ENCODE data around the gene XYLT1.

Gene XYLT1

GRCh38 chr16:17229766-17230165 lies 241.0 kb downstream of the XYLT1 start:
- no peak for DNase-seq (ENCODE audit: low read depth in 2 of 2)

DNA sequence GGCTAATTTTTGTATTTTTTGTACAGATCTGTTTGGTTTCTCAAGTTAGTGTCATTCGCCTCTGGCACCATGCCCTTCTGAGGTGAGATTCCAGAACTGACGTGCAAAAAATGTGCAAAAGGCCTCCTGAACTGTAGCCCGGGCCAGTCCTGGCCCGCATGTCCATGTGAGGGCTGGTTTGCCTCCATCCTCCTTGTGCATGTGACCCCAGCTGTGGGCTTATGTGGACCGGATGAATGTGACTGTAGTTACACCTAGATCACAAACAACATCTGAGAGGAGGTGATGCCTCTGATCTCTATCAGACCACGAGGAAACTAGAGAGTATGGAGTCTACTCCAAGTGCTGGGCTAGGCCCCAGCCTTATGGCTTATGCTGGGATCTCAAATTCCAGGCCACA lies 241.6 kb downstream of the XYLT1 start:
- no peak for DNase-seq (ENCODE audit: low read depth in 2 of 2)

DNA sequence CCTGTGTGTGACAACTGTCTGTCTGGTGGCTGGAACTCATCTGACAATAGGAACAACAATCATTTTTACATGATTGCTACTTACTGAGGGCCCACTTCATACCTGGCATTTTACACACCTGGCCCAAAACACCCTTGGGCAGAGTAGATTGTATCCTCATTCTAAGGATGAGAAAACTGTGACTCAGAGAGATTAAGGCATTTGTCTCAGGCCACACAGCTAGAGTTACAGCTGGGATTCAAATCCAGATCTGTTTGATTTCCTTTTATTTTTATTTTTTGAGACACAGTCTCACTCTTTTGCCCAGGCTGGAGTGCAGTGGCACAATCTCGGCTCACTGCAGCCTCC lies 242.1 kb downstream of the XYLT1 start:
- DNase-seq (ENCODE audit: low read depth in 2 of 2) = no peak

- DNase-seq (ENCODE audit: low read depth in 2 of 2) = no peak
These were observed 242.6 kb downstream of the XYLT1 start for GRCh38 chr16:17228048-17228707.

DNA sequence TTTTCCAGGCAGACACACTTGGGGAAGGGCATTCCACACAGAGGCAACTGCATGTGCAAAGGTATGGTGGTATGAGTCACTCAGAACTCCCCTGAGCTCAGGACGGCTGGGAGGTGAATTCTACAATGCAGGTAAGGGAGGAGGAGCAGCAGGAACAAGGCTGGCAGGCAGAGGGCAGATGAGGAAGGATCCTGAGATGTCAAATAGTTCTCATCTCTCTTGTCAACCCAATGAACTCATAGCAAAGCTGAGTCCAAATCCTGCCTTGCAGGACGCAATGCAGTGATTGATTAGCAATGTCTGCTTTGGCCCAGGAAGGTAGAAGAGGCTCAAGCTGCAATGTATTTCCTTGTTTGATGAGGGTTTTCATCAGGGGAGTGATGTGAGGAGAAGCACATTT lies 243.5 kb downstream of the XYLT1 start:
- DNase-seq (ENCODE audit: low read depth in 2 of 2) = no peak

DNA sequence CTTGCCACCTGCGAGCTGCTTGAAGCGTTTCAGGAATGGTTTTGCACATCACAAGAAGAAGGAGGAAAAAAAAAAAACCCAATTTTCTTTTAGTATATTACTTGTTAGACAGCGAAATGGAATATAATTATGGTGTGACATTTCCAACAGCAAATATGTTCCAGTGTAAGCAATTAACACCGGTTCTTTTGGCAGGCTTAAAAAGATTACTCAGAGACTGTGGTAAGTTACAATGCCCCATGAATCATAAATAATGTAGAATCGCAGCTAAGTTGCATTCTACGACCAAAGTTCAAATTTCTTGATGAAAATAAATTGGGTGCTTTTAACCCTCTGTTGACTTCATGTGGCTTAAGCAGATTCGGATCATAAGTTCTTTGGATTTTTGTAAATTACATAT lies 245.2 kb downstream of the XYLT1 start:
- no peak for DNase-seq (ENCODE audit: low read depth in 2 of 2)

GRCh38 chr16:17224879-17225281 lies 245.9 kb downstream of the XYLT1 start:
- DNase-seq (ENCODE audit: low read depth in 2 of 2) = no peak

DNA sequence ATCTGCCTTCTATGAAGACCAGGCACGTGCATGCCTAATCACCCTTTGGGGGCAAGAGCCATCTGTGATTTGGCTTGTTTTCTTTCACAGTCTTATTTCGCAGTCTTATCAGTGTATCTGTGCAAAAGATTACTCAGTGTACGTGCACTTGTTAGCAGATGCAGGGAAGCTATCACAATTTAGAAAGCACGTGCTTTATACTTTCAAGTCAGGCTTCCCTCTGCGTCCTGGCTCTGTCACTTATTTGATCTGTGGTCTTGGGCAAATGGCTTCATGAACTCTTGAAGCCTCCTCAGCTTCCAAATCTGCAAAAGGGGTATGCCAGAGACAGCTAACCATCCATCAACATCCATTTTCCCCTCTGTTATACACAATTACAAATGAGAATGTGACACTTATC lies 246.4 kb downstream of the XYLT1 start:
- no peak for DNase-seq (ENCODE audit: low read depth in 2 of 2)

- no peak for DNase-seq (ENCODE audit: low read depth in 2 of 2)
These were observed 247.2 kb downstream of the XYLT1 start for GRCh38 chr16:17223576-17223975.

DNA sequence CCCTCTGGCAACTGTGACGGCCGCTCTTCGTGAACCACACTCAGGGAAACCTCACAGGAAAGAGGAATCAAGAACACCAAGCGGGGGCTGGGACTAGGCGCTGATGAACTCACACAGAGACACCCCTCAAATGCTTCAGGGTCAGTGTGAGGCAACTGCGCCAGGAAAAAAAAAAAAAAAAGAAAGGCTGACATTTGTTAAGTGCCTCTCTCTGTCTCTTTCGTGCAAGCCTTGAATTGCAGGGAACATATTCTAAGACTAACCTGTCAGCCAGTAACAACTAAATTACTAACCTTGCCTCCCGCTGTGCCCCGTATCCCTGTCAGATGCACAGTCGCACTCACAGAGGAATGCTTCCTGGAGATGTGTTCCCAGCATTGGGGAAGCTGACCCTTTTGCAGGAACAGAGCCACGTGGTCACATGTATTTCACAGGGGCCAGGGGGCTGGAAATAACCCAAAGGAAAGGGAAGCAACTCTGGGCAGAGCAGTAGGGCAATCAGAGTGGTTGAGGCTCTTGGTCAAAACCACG lies 247.8 kb downstream of the XYLT1 start:
- DNase-seq (ENCODE audit: low read depth in 2 of 2) = no peak

GRCh38 chr16:17219991-17220390 lies 250.8 kb downstream of the XYLT1 start:
- DNase-seq (ENCODE audit: low read depth in 2 of 2) = no peak

GRCh38 chr16:17215936-17216335 lies 254.8 kb downstream of the XYLT1 start:
- DNase-seq (ENCODE audit: low read depth in 2 of 2) = no peak

GRCh38 chr16:17215306-17215705 lies 255.5 kb downstream of the XYLT1 start:
- no peak for DNase-seq (ENCODE audit: low read depth in 2 of 2)

DNA sequence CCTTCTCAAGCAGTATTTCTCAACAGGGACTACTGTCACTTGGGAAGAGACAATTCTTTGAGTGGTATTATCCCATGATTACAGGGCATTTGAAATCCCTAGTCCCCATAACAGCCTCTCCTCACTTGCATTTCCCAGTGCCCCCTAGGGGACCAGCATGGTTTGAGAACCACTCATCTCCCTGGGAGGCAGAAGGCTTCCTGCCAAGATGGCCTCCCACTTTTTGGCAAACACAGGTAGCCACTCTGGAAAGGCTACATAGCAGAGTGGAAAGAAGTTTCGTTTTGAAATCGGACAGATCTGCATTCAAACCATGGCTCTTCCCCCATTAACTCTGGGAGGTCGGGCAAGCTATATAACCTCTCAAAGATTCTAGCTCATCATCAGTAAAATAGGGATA lies 256.8 kb downstream of the XYLT1 start:
- DNase-seq (ENCODE audit: low read depth in 2 of 2) = no peak

DNA sequence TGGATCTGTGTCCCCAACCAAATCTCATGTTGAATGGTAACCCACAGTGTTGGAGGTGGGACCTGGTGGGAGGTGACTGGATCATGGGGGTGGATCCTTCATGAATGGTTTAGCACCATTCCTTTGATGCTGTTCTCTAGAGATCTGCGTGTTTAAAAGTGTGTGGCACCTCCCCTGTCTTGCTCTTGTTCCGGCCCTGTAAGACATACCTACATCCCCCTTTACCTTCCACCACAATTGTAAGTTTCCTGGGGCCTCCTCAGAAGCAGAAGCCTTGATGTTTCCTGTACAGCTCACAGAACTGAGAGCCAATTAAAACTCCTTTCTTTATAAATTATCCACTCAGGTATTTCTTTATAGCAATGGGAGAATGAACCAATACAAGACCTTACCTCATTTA lies 257.7 kb downstream of the XYLT1 start:
- DNase-seq (ENCODE audit: low read depth in 2 of 2) = no peak

DNA sequence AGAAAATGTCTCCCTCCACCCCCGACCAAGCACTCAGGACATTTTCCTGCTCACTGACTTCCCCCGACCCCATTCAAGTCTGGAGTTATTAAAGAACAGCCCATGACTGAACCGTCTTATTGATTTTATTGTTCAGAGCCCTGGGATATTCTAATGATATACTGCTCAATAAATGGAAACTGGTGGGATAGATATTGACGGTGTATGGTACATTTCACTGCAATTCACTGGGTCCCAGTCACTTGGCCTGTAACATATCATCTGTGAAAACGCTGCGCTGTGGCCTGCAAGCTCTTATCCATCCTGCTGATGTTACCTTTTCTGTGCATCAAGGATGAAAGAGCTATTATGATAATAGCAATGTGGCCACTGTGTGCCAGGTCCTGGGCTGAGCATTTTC lies 258.2 kb downstream of the XYLT1 start:
- no peak for DNase-seq (ENCODE audit: low read depth in 2 of 2)

DNA sequence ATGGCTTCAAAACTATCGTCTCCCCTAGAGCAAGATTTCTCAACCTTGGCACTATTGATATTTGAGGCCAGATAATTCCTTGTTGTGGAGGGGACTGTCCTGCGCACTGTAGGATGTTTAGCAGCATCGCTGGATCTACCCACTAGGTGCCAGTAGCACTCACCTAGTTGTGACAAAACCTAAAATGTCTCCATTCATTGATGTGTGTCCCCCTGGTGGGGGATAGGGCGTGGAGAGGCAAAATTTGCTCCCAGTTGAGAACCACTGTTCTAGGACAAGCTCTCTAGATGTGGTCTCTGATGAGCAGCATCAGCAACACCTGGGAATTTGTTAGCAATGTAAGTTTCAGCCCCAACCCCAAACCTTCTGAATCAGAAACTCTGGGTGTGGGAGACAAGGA lies 259.0 kb downstream of the XYLT1 start:
- DNase-seq (ENCODE audit: low read depth in 2 of 2) = peak; percentile 13 to 14

- DNase-seq (ENCODE audit: low read depth in 2 of 2) = no peak
These were observed 264.0 kb downstream of the XYLT1 start for GRCh38 chr16:17206712-17207111.

DNA sequence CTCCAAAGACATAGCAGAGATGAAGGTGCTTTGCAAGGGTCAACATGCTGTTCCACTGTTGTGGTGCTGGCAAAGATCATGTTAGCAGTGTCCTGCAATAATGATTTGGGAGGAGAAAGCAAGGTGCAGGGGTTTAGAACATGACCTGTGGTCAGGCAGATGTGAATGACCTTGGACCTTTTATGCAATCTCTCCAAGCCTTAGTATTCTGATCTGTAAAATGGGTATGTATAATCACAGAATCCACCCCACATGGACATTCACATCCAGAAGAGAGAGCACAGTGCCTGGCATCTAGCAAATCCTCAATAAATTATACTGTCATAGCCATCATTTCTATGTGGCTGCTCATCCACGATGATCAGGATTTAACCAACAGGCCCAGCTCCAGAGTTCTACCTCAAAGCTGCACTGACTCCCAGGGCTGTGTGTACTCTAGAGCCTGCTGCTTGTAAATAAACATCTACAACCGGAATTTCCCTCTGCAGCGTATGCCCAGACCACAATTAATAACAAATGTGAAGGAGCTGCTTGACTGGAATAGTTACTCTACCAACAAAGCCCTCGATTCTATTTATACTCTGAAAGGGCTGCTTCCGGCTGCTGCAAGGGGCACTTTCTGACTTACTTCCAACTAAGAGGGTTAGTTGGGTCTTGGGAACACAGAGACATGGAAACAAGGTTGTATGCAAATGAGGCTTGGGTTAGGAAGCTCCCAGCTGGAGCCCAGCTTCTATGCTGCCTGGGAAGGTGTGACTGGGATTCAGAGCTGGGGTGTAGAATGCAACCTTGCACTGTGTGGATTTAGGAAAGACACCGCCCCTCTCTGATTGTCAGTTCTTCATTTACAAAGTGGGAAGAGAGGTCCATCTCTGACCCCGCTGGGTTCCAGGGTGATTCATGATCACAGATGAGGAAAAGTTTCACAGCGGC lies 265.2 kb downstream of the XYLT1 start:
- no peak for DNase-seq (ENCODE audit: low read depth in 2 of 2)

- no peak for DNase-seq (ENCODE audit: low read depth in 2 of 2)
These were observed 266.1 kb downstream of the XYLT1 start for GRCh38 chr16:17204644-17205043.

DNA sequence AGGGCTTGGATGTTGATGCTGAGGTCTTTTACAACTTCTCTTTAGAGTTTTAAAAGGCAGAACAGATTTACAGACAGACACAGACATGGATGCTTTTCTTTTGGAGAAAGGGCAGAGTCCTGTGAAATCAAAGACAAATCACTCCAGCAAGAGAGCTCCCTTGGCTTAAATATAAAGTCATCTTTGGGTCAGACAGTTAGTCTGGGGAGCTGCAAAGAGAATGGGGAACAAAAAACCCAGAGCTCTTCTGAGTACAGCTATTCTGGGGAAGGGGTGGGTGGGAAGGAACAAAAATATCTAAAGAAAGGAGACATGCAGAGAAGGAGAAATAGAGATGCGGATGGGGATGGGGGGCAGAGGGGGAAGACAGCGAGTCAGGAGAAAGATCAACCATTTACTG lies 266.6 kb downstream of the XYLT1 start:
- no peak for DNase-seq (ENCODE audit: low read depth in 2 of 2)

DNA sequence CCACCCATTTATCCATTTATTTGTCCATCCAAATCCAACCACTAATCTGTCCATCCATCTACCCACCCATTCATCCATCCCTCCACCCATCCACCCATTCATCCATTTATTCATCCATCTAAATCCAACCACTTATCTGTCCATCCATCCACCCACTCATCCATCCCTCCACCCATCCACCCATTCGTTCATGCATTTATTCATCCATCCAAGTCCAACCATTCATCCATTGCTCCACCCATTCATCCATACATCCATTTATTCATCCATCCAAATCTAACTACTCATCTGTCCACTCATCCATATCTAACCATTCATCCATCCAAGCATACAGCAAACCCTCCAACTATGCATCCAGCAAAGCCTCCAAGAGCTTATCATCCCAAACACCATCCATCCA lies 267.3 kb downstream of the XYLT1 start:
- DNase-seq (ENCODE audit: low read depth in 2 of 2) = no peak

DNA sequence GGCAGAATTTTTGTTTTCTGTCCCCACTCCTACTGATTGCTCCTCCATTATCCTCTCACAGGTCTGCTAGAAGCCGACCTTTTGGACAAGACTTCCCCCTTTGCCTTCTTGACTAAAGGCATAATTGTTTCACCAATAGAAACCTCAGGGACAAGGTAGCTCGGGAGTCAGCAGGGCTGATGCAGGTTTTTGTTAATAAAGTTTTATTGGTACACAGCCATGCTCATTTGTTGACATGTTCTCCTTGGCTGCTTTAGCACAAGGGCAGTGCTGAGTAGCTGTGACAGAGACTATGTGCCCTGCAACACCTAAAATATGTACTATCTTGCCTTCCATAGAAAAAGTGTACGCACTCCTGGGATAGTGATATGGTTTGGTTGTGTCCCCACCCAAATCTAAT lies 271.6 kb downstream of the XYLT1 start:
- DNase-seq (ENCODE audit: low read depth in 2 of 2) = no peak
